ENCODE measurements around the gene TMC8.

DNA sequence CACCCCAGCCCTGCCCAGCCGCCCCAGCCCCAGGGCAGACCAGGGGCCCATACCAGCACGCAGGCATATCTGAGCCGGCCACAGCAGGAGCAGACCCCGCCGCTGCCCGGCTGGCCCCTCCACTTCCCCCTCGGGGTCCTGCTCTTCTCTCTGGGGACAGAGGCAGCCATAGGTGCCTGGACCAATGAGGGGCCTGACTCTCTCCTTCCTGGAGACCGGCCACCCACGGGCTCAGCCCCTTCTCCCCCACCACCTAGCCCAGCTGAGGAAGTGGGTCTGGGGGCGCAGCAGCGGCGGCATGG lies 5.8 kb upstream of the TMC8 start:
- TF ChIP-seq, protein P1, sequence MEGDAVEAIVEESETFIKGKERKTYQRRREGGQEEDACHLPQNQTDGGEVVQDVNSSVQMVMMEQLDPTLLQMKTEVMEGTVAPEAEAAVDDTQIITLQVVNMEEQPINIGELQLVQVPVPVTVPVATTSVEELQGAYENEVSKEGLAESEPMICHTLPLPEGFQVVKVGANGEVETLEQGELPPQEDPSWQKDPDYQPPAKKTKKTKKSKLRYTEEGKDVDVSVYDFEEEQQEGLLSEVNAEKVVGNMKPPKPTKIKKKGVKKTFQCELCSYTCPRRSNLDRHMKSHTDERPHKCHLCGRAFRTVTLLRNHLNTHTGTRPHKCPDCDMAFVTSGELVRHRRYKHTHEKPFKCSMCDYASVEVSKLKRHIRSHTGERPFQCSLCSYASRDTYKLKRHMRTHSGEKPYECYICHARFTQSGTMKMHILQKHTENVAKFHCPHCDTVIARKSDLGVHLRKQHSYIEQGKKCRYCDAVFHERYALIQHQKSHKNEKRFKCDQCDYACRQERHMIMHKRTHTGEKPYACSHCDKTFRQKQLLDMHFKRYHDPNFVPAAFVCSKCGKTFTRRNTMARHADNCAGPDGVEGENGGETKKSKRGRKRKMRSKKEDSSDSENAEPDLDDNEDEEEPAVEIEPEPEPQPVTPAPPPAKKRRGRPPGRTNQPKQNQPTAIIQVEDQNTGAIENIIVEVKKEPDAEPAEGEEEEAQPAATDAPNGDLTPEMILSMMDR (IDR thresholded peaks at IDR 0.05; ENCODE audit: control extremely low read depth in 1 of 3, insufficient read depth in 1 of 3, low read depth in 1 of 3, low read length in 3 of 3): no peak
- no peak for TF ChIP-seq GABPA (IDR thresholded peaks at IDR 0.05; ENCODE audit: borderline replicate concordance, insufficient read depth, low read length)
- TF ChIP-seq, protein P2, sequence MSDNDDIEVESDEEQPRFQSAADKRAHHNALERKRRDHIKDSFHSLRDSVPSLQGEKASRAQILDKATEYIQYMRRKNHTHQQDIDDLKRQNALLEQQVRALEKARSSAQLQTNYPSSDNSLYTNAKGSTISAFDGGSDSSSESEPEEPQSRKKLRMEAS (IDR thresholded peaks at IDR 0.05): no peak
- no peak for TF ChIP-seq TBP (IDR thresholded peaks at IDR 0.05; ENCODE audit: low read depth, low read length)
- TF ChIP-seq SIN3A (conservative IDR thresholded peaks at IDR 0.05 in 1 of 2, IDR thresholded peaks at IDR 0.05 in 1 of 2; ENCODE audit: low read depth in 1 of 2, low read length in 2 of 2): no peak
- no peak for TF ChIP-seq EZH2 (IDR thresholded peaks at IDR 0.05; ENCODE audit: low read depth, low read length, severe bottlenecking)
- no peak for TF ChIP-seq SAP30 (IDR thresholded peaks at IDR 0.05; ENCODE audit: insufficient read depth, insufficient replicate concordance, low read length)
- TF ChIP-seq EP300 (IDR thresholded peaks at IDR 0.05; ENCODE audit: borderline replicate concordance in 1 of 2, low read depth in 2 of 2, low read length in 2 of 2): no peak
- TF ChIP-seq GTF2F1 (IDR thresholded peaks at IDR 0.05; ENCODE audit: borderline replicate concordance, low read depth, low read length): no peak
- no peak for TF ChIP-seq PHF8 (conservative IDR thresholded peaks at IDR 0.05; ENCODE audit: low read depth, low read length)
- TF ChIP-seq, protein P3, sequence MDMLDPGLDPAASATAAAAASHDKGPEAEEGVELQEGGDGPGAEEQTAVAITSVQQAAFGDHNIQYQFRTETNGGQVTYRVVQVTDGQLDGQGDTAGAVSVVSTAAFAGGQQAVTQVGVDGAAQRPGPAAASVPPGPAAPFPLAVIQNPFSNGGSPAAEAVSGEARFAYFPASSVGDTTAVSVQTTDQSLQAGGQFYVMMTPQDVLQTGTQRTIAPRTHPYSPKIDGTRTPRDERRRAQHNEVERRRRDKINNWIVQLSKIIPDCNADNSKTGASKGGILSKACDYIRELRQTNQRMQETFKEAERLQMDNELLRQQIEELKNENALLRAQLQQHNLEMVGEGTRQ (IDR thresholded peaks at IDR 0.05; ENCODE audit: low read length): no peak
- no peak for TF ChIP-seq POLR2AphosphoS5 (IDR thresholded peaks at IDR 0.05; ENCODE audit: low read depth, low read length)

Measured in H1 (cell line).